Jurkat, Clone E6-1 (cell line): ENCODE data around the gene RAB20.
"Not testable (repeated sequence)": the region's sequence is repeated elsewhere in the genome, so short reads cannot be mapped to it uniquely, and the experiment has no call there.

Experiments
- DNase-seq: peaks from one replicate; pipeline ENCODE4 v3.0.0-alpha.2; 2011; ENCODE audit warnings: low read depth, low spot score
- H3K4me3 ChIP-seq: 2 replicates; pipeline ENCODE4 v1.5.1; 2011; ENCODE audit warnings: mild to moderate bottlenecking, low read length, control low read depth, moderate library complexity

Gene RAB20

DNA sequence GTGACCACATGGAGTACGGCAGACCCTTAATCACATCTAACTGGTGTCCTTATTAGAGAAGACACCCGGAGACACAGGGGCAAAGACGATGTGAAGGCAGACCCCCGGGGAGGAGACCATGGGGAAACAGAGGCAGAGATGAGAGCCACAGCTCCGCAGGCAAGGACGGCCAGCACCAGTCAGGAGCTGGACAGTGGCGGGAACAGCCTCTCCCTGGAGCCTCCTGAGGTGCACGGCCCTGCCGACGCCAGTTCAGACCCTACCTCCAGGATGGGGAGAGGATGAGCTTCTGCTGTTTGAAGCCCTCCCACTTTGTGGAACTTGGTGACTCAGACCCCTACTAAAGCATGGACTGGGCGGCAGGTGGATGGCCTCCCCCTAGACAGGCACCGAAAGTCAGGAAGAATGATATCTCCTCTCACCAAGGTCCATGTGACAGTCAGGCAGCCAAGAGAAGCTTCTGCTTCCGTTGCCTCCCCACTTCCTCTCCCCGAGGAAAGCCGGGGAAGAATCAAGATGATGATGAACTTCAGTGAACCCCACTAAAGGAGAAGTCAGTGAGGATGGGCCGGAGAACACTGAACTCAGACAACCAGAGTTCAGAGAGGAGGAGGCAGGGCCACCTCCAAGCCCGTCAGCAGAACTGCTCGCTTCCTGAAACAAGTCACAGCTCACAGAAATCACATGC lies 25.4 kb downstream of the RAB20 start:
- DNase-seq: no peak

GRCh38 chr13:110535526-110535925 lies 26.0 kb downstream of the RAB20 start:
- H3K4me3 ChIP-seq: no peak overlapping the region
- no peak for DNase-seq

More for the DNA sequence above, 25.4 kb downstream of the RAB20 start:
- H3K4me3 ChIP-seq: no peak overlapping the region

GRCh38 chr13:110533771-110534670 lies 27.5 kb downstream of the RAB20 start:
- no peak overlapping the region for H3K4me3 ChIP-seq
- DNase-seq: no peak

DNA sequence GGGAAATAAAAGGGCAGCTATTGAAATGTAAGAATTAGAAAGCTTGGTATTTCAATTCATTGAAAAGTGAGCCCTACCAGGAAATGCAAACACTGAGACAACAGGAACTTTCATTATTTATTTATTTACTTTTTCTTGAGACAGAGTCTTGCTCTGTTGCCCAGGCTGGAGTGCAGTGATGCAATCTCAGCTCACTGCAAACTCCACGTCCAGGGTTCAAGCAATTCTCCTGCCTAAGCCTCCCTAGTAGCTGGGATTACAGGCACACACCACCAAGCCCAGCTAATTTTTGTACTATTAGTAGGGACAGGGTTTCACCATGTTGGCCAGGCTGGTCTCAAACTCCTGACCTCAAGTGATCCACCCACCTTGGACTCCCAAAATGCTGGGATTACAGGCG lies 29.3 kb downstream of the RAB20 start:
- DNase-seq: not testable (repeated sequence)

GRCh38 chr13:110531671-110532083 lies 29.8 kb downstream of the RAB20 start:
- H3K4me3 ChIP-seq: no peak overlapping the region
- DNase-seq: no peak

More for the DNA sequence above, 29.3 kb downstream of the RAB20 start:
- H3K4me3 ChIP-seq: not testable (repeated sequence)

DNA sequence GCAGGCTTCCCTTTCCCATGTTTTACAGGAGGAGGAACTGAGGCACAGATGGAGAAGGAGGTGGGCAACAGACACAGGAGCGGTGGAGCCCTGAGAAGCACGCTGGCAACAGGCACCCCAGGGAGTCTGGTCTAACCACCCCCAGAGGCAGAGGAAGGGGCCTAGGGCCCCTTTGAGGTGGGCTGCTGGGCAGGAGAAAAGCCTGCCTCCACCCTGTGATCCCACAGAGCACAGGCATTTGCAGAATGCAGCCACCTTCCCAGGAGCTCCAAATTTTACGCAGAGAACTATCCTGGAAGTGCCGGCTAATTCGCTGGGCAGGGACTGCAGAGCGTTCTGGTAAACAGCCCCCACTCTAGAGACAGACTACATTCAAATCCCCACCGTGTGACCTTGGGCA lies 30.4 kb downstream of the RAB20 start:
- no peak overlapping the region for H3K4me3 ChIP-seq
- DNase-seq: no peak

GRCh38 chr13:110529522-110530311 lies 31.8 kb downstream of the RAB20 start:
- DNase-seq: no peak
- H3K4me3 ChIP-seq: no peak overlapping the region

DNA sequence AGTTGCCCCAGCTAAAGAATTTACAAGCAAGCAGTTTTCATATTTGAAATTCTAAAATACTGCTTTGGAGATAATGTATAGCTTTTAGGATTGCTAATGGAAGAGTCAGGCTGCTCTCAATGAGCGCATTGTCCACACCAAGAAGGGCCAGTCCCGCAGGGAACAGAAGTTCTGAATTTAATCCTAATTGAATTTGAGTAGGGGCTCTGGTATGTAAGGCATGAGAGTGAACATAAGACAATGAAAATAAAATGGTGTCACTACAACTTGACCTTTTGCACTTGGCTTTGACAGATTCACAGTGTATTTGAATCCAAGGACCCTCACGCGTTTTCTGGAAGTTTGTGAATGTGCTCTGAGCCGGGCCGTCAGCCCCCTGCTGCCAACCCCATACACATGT lies 32.6 kb downstream of the RAB20 start:
- H3K4me3 ChIP-seq: no peak overlapping the region
- DNase-seq: no peak

GRCh38 chr13:110528371-110528770 lies 33.2 kb downstream of the RAB20 start:
- DNase-seq: no peak
- H3K4me3 ChIP-seq: no peak overlapping the region

DNA sequence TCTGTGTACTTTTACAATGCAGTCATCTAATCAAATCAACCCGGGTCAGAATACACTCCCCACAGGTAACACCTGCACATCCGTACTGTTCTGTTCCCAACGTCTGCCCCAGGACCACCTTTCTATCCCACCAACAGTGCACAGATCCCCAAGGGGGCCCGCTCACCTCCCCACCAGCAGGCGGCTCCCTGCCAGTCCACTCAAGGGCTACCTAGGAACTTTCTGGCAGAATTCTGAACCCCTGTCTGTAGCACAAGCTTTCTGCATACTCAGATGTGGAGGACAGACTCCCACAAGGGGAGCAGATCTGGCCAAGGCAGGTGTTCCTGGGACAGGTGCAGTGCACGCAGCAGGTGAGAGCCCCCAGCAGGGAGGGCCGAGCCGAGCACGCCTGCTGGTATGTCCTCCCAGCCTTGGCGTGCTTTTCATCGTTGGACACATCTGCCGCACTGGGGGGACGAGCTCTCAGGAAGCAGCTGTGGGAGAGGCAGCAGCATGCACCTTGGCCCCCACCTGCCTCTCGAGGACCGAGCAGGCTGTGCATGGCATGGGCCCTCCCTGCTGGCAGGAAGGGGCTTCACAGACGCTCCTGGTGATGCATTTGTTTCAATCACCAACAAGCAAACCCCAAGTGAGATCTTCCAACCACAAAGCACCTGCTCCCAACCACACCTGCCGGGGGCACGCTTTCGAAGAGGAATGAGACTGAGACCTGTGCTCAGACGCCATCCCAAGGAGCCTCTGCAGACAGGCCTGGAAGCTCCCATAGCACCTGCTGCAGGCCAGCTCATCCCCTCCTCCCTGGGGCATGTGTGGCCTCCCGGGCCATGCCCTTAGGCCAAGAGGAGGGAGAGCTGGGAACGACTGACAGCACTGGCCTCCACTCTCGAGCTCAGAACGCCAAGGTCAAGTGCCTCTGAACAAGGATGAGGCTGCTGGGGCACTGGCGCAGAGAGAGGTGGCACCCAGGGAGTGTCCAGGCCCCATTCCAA lies 35.9 kb downstream of the RAB20 start:
- peak; percentile 77 for DNase-seq
- H3K4me3 ChIP-seq: no peak overlapping the region

DNA sequence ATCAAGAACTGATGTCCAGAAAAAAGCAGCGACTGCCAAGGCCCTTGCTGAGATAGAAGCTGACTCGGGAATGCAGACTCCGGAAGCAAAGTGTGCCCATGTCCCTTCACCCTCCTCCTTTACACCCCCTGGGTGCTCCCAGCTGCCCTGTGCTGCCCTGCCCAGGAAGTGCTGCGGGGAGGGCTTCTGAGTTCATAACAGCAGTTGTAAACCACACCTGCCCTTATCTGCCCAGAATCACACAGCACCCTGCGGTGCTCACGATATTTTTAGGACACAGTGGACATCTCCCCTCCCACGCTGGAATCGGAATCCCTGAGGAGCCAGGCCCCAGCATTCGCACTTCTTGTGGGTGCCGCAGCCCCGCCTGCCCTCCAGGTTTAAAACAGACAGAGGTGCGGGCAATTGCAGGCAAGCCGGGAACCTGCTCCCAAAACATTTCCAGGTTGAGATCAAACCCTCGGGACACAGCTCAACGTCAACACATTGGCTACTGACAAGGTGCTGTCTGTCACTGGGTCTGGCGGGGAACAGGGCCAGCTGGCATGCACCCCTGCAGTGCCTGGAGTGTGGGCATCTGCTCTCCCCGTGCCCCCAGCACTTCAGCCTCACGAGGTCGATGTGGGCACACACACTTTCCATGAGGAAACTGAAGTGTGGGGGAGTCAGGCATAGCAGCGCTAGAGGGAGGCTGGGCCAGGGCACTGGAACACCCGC lies 36.8 kb downstream of the RAB20 start:
- no peak overlapping the region for H3K4me3 ChIP-seq
- DNase-seq: no peak

- no peak for DNase-seq
- H3K4me3 ChIP-seq: no peak overlapping the region
Measured at GRCh38 chr13:110523838-110524540, 37.5 kb downstream of the RAB20 start.

GRCh38 chr13:110523180-110523579 lies 38.3 kb downstream of the RAB20 start:
- H3K4me3 ChIP-seq: no peak overlapping the region
- no peak for DNase-seq

DNA sequence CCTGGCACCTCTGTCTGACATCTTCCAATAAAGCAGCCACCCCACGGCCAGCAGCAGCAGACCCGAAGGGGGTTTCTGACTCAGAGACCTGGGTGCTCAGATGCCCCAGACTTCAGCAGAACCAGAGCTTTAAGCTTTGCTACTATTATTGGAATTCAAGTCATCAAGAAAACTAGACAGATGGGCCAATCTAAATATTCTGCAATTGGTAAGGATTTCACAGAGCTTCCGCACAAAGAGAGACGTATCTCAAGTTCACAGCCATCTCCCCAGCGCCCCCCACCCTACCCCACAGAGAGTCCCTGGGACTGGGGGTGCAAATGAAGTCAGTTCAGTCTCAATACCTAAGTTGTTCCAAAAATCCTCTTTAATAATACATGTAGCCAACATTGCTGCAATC lies 38.8 kb downstream of the RAB20 start:
- no peak overlapping the region for H3K4me3 ChIP-seq
- DNase-seq: no peak

DNA sequence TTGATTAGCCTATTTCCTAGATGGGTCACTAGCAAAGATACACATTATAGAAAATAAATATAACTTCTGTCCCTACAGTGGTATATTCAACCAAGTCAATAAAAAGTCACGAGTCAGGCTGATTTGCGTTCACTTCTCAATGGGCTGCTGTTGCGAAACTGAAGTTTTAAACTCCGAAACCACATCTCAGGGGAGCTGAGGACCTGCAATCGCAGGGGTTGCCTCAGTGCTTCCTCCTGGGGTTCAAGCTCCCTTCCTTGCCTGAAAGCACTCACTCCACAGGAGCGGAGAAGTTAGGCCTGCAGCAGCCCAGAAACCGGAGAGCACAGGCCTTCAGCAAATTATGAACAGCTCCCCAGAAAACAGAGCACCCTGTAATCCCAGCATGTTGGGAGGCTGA lies 39.6 kb downstream of the RAB20 start:
- H3K4me3 ChIP-seq: no peak overlapping the region
- no peak for DNase-seq

- no peak for DNase-seq
- no peak overlapping the region for H3K4me3 ChIP-seq
Measured at GRCh38 chr13:110521296-110521680, 40.2 kb downstream of the RAB20 start.
